NCI-H345 treated with DMSO at 0.1 percent for 48 hours (cell line): Measurements from ENCODE around the gene C16orf82.
"Not testable (repeated sequence)": the region's sequence is repeated elsewhere in the genome, so short reads cannot be mapped to it uniquely, and the experiment has no call there.

Experiments used
- DNase-seq: peaks from one replicate; lab custom pipeline; 2025; ENCODE audit not compliant: unreplicated experiment; lab: John Stamatoyannopoulos, UW

The C16orf82 gene

DNA sequence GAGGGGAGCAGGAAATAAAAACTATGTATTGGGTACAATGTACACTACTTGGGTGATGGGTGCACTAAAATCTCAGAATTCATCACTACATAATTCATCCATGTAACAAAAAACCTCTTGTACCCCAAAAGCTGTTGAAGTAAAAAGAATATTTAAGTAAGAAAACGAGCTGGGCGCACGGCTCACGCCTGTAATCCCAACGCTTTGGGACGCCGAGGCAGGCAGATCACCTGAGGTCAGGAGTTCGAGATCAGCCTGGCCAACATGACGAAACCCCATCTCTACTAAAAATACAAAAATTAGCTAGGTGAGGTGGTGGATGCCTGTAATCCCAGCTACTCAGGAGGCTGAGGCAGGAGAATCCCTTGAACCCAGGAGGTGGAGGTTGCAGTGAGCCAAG, 19.3 kb downstream of the C16orf82 start:
- DNase-seq: not testable (repeated sequence)

DNA sequence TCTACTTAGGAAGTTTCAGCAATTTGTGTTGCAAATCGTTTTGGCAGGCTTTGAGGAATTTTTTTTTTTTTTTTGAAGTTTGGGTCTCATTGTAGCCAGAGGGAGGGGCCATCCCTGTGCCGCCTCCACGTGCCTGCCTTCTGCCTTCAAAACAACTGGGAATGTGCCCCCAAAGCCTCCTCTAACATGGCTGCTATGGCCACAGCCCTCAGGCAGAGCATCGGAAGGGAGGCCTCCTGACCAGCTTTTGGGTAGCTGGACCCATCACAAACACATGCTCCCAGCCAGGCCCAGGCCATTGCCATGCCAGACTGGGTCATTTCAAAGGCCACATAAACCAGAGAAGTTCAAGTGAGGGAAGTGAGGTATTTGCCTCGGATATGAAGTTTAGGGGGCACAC, 21.5 kb downstream of the C16orf82 start:
- no peak for DNase-seq

GRCh38 chr16:27096375-27096774, 29.6 kb downstream of the C16orf82 start:
- no peak for DNase-seq

GRCh38 chr16:27097800-27098230, 31.1 kb downstream of the C16orf82 start:
- DNase-seq: no peak

DNA sequence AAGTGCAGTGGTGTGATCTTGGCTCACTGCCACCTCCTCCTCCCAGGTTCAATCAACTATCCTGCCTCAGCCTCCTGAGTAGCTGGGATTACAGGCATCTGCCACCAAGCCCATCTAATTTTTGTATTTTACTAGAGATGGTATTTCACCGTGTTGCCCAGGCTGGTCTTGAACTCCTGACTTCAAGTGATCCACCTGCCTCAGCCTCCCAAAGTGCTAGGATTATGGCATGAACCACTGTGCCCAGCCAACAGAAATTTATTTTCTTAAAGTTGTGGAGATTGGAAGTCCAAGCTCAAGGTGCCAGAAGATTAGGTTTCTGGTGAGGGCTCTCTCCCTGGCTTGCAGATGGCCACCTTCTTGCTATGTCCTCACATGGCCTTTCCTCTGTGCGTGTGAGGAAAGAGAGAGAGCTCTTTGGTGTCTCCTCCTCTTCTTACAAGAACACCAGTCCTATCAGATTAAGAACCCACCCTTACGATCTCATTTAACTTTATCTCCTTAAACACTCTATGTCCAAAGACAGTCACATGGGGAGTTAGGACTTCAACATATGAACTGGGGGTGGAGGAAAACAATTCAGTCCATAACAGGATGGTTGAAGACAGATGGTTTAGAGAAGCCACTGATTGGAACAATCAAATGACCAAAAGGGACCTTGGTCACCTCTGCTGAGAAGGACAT, 31.8 kb downstream of the C16orf82 start:
- DNase-seq: no peak

DNA sequence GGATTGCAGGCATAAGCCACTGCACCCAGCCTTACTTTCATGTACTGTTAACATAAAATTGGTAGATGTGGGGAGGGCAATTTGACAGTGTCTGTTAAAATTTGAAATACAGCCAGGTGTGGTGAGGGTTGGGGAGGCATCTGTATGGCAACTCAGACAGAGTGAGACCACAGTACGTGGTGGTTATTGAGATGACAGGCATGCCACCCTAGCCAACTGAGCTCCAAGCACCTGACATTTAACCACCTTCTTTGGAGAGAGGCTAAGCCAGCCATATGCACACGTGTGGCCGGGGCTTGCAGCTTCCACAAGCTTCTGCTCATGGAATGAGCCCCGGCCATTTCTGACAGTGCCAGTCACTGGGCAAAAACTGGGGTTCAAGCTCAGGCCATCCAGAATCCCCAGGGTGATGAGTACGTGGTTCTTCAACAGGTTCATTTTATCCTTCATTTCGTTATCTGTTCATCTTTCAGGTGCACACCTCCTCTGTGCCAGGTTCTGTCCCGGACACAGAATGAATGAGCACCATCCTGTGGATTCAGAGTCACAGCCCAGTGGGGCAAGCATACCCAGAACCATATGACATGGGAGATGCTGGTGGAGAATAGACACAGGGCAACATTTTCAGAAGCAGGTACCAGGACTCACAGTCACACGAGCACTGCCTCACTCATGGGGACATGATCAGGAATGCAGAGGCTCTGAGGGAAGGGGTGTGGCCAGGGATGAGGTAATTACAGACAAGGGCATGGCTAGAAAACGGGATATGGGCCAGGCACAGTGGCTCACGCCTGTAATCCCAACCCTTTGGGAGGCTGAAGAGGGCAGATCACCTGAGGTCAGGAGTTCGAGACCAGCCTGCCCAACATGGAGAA, 36.2 kb downstream of the C16orf82 start:
- DNase-seq: no peak

- no peak for DNase-seq
These were observed 37.2 kb downstream of the C16orf82 start for GRCh38 chr16:27103954-27104353.

DNA sequence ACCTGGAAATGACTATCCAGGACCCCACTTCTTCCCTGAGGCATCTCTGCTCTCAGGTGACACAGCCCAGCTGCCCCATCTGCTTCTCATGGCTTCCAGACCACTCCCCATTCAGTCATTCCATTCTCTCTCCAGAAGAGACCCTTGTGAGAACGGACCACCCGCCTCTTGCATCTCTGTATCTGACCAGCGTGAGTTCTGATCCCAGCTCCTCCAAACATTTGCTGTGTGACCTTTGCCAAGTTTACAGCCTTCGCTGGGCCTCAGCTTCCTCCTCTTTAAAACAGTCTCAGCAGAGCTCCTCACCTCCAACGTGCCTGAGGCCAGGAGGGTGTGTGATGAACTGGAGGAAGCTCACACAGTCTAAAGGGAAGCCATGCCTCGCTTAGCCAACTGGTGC, 39.6 kb downstream of the C16orf82 start:
- no peak for DNase-seq

DNA sequence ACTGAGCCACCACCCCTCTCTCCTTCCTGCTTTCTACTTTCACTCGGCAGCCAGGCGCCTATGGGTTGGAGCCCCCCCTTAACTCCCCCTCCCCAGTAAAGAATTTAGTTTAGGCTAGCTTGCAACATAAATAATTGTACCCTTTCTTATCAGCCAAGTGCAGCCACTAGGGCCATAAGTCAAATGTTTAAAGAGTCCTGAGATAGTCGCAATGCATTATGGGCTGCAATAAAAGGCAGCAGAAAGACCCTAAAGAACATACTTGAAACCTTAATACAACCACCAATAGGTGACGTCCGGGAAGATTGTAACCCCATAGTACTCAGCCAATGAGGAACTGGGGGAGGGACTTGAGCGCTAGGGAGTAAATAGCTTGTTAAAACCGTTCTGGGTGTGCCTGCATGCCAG, 40.5 kb downstream of the C16orf82 start:
- no peak for DNase-seq

DNA sequence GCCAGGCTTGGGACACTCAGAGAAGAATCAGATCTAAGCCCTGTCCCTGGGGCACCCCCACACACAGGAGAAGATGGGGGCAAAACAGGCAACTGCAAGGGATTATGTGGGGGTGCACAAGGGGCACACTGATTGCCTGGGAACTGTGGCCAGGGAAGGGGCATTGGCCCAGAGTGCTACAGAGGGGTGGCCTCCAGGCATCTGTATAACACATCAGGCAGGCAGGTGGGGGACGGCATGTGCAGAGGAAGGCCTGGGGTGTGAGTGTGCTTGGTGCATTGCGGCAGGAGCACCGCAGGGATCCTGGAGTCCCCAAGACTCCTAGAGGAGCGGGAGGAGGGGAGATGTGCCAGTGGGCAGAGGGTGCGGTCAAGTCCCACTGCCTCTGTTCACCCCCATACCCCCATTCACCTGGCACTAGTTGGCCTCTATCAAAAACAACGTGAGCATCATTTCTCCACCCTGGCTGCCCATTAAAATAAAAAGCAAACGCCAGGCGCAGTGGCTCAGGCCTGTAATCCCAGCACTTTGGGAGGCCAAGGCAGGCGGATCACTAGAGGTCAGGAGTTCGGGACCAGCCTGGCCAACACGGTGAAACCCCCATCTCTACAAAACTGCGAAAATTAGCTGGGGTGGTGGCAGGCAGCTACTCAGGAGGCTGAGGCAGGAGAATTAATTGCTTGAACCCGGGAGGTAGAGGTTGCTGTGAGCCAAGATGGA, 41.5 kb downstream of the C16orf82 start:
- no peak for DNase-seq

GRCh38 chr16:27108826-27109665, 42.3 kb downstream of the C16orf82 start:
- no peak for DNase-seq

- DNase-seq: peak; percentile 7
These were observed 43.2 kb downstream of the C16orf82 start for GRCh38 chr16:27109666-27110523.

- no peak for DNase-seq
These were observed 43.8 kb downstream of the C16orf82 start for GRCh38 chr16:27110524-27110896.

- DNase-seq: no peak
These were observed 44.8 kb downstream of the C16orf82 start for GRCh38 chr16:27111486-27111885.

DNA sequence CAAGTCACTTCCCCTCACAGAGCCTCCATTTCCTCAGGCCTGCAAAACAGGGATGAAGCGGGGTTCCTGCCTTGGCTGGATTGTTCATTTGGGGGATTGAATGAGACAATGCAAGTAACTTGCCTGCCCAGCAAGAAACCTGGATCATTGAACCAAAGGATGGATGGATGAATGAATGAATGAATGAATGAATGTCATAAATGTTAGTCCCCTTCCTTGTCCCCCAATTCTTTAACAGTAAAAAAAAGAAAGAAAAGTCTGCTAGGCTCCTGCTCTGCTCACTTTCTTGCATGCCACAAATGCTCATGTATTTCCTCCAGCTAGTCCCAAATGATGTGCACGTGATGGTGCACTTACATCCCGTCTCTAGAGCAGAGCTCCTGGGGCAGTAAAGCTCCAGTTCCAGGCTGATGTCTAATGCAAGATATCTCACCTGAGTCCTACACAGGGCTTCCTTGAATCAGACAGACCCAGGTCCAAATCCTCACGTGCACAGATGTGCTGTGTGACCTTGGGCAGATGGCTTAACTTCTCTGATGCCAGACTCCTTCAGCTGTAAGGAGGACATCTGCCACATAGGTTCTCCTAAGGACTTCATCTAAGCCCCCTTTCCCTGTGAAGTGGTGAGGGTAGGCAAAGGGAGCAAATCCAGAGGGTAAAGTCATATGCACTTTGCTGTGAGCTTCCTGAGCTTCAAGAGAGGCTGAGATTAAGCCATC, 45.5 kb downstream of the C16orf82 start:
- DNase-seq: no peak

DNA sequence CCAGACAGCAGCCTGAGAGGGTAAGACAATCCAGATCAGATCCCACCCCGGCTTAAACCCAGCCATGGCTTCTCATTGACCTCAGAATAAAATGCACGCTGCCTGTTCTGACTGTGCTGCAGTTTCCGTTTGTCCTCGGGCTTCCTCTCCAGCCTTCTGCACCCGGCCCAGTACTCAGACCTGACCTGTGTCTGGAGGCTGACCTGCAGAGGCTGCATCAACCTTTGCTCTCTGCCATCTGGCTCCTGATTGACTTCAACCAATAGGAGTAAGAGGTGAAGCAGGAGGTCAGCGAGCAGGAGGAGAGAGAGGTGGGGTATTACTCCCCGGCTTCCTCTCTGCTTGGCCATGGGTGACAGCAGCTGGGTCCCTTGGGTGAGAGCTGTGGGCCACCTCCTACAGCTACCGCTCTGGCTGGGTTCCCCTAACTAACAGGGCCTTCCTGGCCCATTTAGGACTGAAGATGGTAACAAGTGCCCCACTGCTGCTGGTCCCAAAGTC, 46.7 kb downstream of the C16orf82 start:
- no peak for DNase-seq

DNA sequence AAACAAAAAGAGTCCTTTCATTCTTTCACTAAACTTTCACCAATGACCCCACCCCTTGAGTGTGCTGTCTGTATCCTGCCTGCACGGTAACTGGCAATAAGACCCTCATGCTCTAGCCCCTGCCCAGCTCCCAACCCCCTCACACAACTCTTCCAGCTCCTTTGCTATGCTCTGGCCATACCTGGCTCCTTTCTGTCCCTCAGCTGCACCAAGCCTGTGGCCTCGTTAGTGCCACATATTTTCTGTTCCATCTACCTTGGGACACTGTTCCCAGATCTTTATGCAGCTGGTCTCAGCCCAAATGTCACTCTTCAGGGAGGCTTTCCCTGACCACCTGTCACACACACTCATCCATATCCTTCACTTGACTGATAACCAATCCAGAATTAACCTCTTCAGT, 47.3 kb downstream of the C16orf82 start:
- no peak for DNase-seq

DNA sequence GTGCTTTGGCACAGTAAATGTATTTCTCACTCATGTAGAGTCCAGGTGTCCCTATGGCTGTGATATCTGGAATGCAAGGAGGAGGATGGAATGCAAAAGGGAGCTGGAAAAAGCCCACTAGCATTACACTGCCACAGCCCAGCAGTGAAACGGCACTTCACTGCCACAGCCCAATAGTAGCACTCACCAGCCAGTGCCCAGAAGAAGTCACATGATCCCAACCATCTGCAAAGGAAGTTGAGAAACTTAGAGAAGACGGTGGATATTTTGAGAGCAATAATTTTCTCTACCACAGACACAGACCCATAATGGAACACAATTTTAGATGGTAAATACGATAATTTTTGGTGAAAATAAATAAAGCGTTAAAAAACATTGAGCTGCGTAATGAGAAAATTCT, 51.8 kb downstream of the C16orf82 start:
- DNase-seq: no peak
